Endothelial cell (in vitro differentiated cells): Measurements from ENCODE around the gene CAB39L. TPM values are rescaled to one million over a fixed set of nuclear protein-coding genes. Genes with fewer than 3 reads are reported as not detected.

Source experiments
- DNase-seq: peaks from one replicate; pipeline ENCODE4 v3.0.0; 2021; ENCODE audit warnings: low spot score
- H3K27ac Mint-ChIP-seq: one replicate; pipeline ENCODE4 v1.8.0; 2021; ENCODE audit warnings: mixed read lengths, inconsistent platforms; ENCODE audit not compliant: unreplicated experiment
- H3K27me3 Mint-ChIP-seq: one replicate; pipeline ENCODE4 v1.8.0; 2021; ENCODE audit warnings: mild to moderate bottlenecking, moderate library complexity, mixed read lengths, inconsistent platforms; ENCODE audit not compliant: unreplicated experiment
- H3K36me3 Mint-ChIP-seq: one replicate; pipeline ENCODE4 v1.8.0; 2021; ENCODE audit warnings: mild to moderate bottlenecking, low read depth, mixed read lengths, inconsistent platforms; ENCODE audit not compliant: unreplicated experiment
- H3K4me1 Mint-ChIP-seq: one replicate; pipeline ENCODE4 v1.8.0; 2021; ENCODE audit warnings: mild to moderate bottlenecking, mixed read lengths, inconsistent platforms; ENCODE audit not compliant: unreplicated experiment
- H3K4me3 Mint-ChIP-seq: one replicate; pipeline ENCODE4 v1.8.0; 2021; ENCODE audit warnings: mild to moderate bottlenecking, mixed read lengths, inconsistent platforms; ENCODE audit not compliant: unreplicated experiment
- H3K9me3 Mint-ChIP-seq: one replicate; pipeline ENCODE4 v1.8.0; 2021; ENCODE audit warnings: mixed read lengths, inconsistent platforms; ENCODE audit not compliant: unreplicated experiment
- total RNA-seq: library from RNA; stranded (reverse); fragmentation: NEBNext Ultra II Directional; extraction: Animal tissue kit (Norgen Biotek cat#: 25700); gene quantifications from one replicate; pipeline ENCODE4 v1.2.1, GENCODE V29; 2021; ENCODE audit not compliant: unreplicated experiment
- TF ChIP-seq, protein P1 (sequence below): fragments of 200-600 bp; sonication (generic); IDR thresholded peaks from one replicate; pipeline ENCODE4 v1.5.0; 2021; ENCODE audit warnings: antibody characterized with exemption; ENCODE audit not compliant: unreplicated experiment

Gene CAB39L
- total RNA-seq, 1 donor from 2014 or later, result 3.9 TPM

- DNase-seq, result no peak
These were observed 2.0 kb downstream of the CAB39L start for GRCh38 chr13:49441846-49442245.

DNA sequence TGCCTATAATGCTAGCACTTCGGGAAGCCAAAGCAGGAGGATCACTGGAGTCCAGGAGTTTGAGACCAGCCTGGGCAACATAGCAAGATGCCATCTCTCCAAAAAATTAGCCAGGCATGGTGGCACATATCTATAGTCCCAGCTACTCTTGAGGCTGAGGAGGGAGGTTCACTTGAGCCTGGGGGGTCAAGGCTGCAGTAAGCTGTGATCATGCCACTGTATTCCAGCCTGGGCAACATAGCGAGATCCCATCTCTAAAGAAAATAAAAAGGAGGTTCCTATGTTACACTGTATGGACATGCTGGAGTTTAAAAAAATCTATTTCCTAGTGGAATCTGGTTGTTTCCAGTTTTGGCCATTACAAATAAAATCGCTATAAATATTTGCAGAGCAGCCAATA lies 2.6 kb downstream of the CAB39L start:
- Mint-ChIP-seq H3K9me3 (no peaks in the 10 kb centered on the region), H3K4me3 (no peak overlapping the region), H3K27me3 (peaks cover 4% of the 10 kb centered on the region), H3K36me3 (no peaks in the 10 kb centered on the region), H3K27ac (no peak overlapping the region), H3K4me1 (peaks cover 12% of the 10 kb centered on the region)
- TF ChIP-seq, protein P1, sequence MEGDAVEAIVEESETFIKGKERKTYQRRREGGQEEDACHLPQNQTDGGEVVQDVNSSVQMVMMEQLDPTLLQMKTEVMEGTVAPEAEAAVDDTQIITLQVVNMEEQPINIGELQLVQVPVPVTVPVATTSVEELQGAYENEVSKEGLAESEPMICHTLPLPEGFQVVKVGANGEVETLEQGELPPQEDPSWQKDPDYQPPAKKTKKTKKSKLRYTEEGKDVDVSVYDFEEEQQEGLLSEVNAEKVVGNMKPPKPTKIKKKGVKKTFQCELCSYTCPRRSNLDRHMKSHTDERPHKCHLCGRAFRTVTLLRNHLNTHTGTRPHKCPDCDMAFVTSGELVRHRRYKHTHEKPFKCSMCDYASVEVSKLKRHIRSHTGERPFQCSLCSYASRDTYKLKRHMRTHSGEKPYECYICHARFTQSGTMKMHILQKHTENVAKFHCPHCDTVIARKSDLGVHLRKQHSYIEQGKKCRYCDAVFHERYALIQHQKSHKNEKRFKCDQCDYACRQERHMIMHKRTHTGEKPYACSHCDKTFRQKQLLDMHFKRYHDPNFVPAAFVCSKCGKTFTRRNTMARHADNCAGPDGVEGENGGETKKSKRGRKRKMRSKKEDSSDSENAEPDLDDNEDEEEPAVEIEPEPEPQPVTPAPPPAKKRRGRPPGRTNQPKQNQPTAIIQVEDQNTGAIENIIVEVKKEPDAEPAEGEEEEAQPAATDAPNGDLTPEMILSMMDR, result no peak
- DNase-seq, result no peak

More at GRCh38 chr13:49441846-49442245, 2.0 kb downstream of the CAB39L start:
- Mint-ChIP-seq H3K4me1 (peaks cover 12% of the 10 kb centered on the region), H3K27me3 (peaks cover 4% of the 10 kb centered on the region), H3K4me3 (no peak overlapping the region), H3K9me3 (no peaks in the 10 kb centered on the region), H3K36me3 (no peaks in the 10 kb centered on the region), H3K27ac (no peak overlapping the region)
- TF ChIP-seq, protein P1, result no peak

GRCh38 chr13:49439609-49440008 lies 4.3 kb downstream of the CAB39L start:
- Mint-ChIP-seq H3K36me3 (no peaks in the 10 kb centered on the region), H3K9me3 (no peaks in the 10 kb centered on the region), H3K4me1 (peaks cover 8% of the 10 kb centered on the region), H3K27ac (no peak overlapping the region), H3K4me3 (no peak overlapping the region), H3K27me3 (peaks cover 4% of the 10 kb centered on the region)
- no peak for DNase-seq
- TF ChIP-seq, protein P1, result no peak

GRCh38 chr13:49437705-49438104 lies 6.2 kb downstream of the CAB39L start:
- Mint-ChIP-seq H3K36me3 (no peaks in the 10 kb centered on the region), H3K27ac (no peak overlapping the region), H3K27me3 (no peaks in the 10 kb centered on the region), H3K9me3 (no peaks in the 10 kb centered on the region), H3K4me3 (no peak overlapping the region), H3K4me1 (no peaks in the 10 kb centered on the region)
- TF ChIP-seq, protein P1, result no peak
- DNase-seq, result no peak

GRCh38 chr13:49436890-49437289 lies 7.0 kb downstream of the CAB39L start:
- H3K36me3 Mint-ChIP-seq, result no peaks in the 10 kb centered on the region
- no peak overlapping the region for H3K27ac Mint-ChIP-seq
- no peak for DNase-seq
- no peaks in the 10 kb centered on the region for H3K27me3 Mint-ChIP-seq
- H3K9me3 Mint-ChIP-seq, result no peaks in the 10 kb centered on the region
- H3K4me1 Mint-ChIP-seq, result no peaks in the 10 kb centered on the region
- H3K4me3 Mint-ChIP-seq, result no peak overlapping the region
- TF ChIP-seq, protein P1, result no peak
